Measurements from ENCODE around the gene NEK8.

DNA sequence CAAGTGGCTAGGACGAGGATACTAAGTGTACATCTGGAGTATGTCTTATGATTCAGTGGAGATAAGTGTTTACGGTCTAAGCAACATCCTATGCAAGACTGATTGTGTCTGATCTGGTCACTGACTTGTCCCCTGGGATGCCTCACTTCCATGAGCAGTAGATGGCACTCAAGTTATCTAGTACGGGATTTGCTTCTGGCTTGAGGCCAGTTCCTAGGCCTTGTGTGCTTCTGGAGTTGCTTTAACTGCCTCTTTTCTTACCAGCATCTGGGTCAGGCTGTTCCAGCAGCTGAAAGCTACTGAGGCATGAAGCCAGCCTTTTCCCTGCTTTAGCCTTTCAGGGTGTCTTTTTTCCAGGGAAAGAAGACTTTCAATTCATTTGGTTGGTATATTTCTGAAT lies 43.6 kb upstream of the NEK8 start:
- TF ChIP-seq, protein P1, sequence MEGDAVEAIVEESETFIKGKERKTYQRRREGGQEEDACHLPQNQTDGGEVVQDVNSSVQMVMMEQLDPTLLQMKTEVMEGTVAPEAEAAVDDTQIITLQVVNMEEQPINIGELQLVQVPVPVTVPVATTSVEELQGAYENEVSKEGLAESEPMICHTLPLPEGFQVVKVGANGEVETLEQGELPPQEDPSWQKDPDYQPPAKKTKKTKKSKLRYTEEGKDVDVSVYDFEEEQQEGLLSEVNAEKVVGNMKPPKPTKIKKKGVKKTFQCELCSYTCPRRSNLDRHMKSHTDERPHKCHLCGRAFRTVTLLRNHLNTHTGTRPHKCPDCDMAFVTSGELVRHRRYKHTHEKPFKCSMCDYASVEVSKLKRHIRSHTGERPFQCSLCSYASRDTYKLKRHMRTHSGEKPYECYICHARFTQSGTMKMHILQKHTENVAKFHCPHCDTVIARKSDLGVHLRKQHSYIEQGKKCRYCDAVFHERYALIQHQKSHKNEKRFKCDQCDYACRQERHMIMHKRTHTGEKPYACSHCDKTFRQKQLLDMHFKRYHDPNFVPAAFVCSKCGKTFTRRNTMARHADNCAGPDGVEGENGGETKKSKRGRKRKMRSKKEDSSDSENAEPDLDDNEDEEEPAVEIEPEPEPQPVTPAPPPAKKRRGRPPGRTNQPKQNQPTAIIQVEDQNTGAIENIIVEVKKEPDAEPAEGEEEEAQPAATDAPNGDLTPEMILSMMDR (IDR thresholded peaks at IDR 0.05) = no peak
- TF ChIP-seq POLR2AphosphoS5 (IDR thresholded peaks at IDR 0.05) (peak in 2 of 4 donors; percentile 42 to 55), POLR2A (IDR thresholded peaks at IDR 0.05) (no peak)
